Spinal cord (tissue), 10 donors: Measurements from ENCODE around the gene PRKN. TPM values are rescaled to one million over a fixed set of nuclear protein-coding genes. Genes with fewer than 3 reads are reported as not detected.
A peak's percentile ranks its signal among the peaks of the same experiment; 100 is the strongest.

ENCODE experiments used
- DNase-seq, 6 donors: peaks; one replicate each; pipeline versions ENCODE4 v3.0.0 to v3.0.0-alpha.2; 2013 to 2015; ENCODE audit warnings: low spot score in 6 of 6, low read depth in 4 of 6
- H3K27ac ChIP-seq: one replicate; pipeline ENCODE4 v1.5.1; 2013; ENCODE audit warnings: low read depth, low read length, control low read depth
- H3K27me3 ChIP-seq: one replicate; pipeline ENCODE4 v1.6.1; 2013; ENCODE audit warnings: low read length; ENCODE audit not compliant: control insufficient read depth, insufficient read depth
- H3K36me3 ChIP-seq: one replicate; pipeline ENCODE4 v1.6.1; 2013; ENCODE audit warnings: low read length; ENCODE audit not compliant: control insufficient read depth, insufficient read depth
- H3K4me1 ChIP-seq: one replicate; pipeline ENCODE4 v1.6.1; 2013; ENCODE audit warnings: low read length; ENCODE audit not compliant: control insufficient read depth, insufficient read depth
- H3K4me3 ChIP-seq: one replicate; pipeline ENCODE4 v1.5.1; 2013; ENCODE audit warnings: low read depth, low read length, control low read depth
- H3K9me3 ChIP-seq: one replicate; pipeline ENCODE4 v1.6.1; 2013; ENCODE audit warnings: low read length; ENCODE audit not compliant: control insufficient read depth, insufficient read depth
- WGBS: methylation state at CpG from one replicate; pipeline ENCODE4 v1.1.5; 2013; ENCODE audit warnings: missing lambda C conversion rate; ENCODE audit not compliant: insufficient coverage; 5-methylcytosine and 5-hydroxymethylcytosine counted together
- polyA plus RNA-seq, 2 donors: library from polyadenylated mRNA; unstranded; fragments of 120-200 nt; gene quantifications; one replicate each; pipeline ENCODE4 v1.2.1, GENCODE V29; 2013; ENCODE audit not compliant: insufficient read length in 2 of 2
- total RNA-seq, 2 donors: library from RNA; depleted of rRNA in 1 of 2; stranded (reverse); fragments of 120-200 nt in 1 of 2; fragments of >200 nt in 1 of 2; gene quantifications; one replicate each; pipeline versions ENCODE4 v1.2.3 to v1.2.4, GENCODE V29; 2013 to 2014
- donor health status: healthy.

Gene PRKN
- total and polyA plus RNA-seq, 4 donors = 7.4 to 9.5 (median 8.4) TPM

DNA sequence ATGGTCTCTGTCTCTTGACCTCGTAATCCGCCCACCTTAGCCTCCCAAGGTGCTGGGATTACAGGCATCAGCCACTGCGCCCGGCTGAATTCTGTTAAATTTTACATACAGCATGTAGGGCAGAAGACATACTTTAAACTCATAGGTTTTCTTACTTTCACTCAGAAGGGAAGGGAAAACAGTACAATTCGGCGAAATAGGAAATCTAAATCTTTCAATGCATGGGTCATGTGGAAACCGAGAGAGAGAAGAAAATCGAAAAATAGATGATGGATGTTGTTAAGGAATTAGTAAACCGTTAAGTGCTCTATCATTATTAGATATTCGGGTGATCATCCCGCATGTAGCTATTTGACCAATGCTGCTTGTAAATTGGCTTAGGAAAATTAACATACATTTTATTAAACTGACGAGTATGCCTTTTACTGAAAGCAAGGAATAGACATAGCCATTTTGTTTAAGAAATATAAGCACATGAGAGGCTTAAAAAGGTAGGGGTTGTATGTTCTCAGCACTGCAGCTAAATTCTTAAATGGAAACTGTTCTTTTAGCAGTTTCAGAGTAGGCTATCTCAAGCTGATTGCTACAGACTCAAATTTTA is 1289.0 kb downstream of the PRKN start:
- Histone ChIP-seq H3K27ac (peak overlapping the region; percentile 45), H3K9me3 (no peaks in the 10 kb centered on the region), H3K27me3 (no peaks in the 10 kb centered on the region), H3K4me3 (no peak overlapping the region), H3K4me1 (peaks cover 42% of the 10 kb centered on the region), H3K36me3 (no peaks in the 10 kb centered on the region)
- no peak for DNase-seq
- WGBS = no CpG with 5 or more reads among the region's 12 CpGs

DNA sequence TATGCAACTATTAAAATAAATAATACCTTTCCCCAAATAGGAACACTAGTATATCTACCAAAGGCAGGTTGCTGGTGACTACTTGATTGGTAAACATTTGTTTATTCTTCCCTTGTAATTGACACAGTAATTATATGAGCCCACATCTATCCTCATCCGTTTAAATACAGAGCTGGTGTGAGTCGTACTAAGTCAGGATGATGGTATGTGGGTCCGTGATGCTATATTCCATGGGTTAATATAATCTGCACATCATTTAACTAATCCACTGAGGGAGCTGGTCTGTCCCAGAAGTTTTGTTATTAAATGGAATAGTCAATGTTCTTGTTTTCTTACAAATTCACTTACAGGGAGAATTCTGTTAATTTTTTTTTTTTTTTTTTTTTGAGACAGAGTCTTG is 1289.7 kb downstream of the PRKN start:
- no CpG with 5 or more reads among the region's 3 CpGs for WGBS
- Histone ChIP-seq H3K27ac (no peak overlapping the region), H3K27me3 (no peaks in the 10 kb centered on the region), H3K36me3 (no peaks in the 10 kb centered on the region), H3K9me3 (no peaks in the 10 kb centered on the region), H3K4me3 (no peak overlapping the region), H3K4me1 (peaks cover 37% of the 10 kb centered on the region)
- DNase-seq = no peak

- H3K27ac ChIP-seq = no peak overlapping the region
- H3K36me3 ChIP-seq = no peaks in the 10 kb centered on the region
- 91% methylated on average over 4 of the region's 7 CpGs for WGBS
- DNase-seq = no peak
- H3K27me3 ChIP-seq = no peaks in the 10 kb centered on the region
- H3K9me3 ChIP-seq = no peaks in the 10 kb centered on the region
- no peak overlapping the region for H3K4me3 ChIP-seq
- peaks cover 28% of the 10 kb centered on the region for H3K4me1 ChIP-seq
These were observed 1291.3 kb downstream of the PRKN start for GRCh38 chr6:161436106-161436876.

DNA sequence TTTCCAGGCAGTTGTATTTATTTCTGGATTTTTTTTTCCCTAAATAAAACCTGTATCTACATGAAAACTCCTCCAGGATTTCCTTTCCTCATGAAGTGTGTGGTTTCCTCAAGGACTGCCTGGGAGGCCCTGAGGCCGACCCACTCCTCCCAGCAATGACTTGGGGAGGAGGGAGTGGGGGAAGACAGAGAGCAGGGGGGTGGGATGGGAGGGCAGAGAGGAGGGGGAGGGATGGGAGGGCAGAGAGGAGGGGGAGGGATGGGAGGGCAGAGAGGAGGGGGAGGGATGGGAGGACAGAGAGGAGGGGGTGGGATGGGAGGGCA is 1291.9 kb downstream of the PRKN start:
- Histone ChIP-seq H3K4me3 (no peak overlapping the region), H3K9me3 (no peaks in the 10 kb centered on the region), H3K36me3 (no peaks in the 10 kb centered on the region), H3K27me3 (no peaks in the 10 kb centered on the region), H3K4me1 (peaks cover 24% of the 10 kb centered on the region), H3K27ac (peak overlapping the region; percentile 83)
- no peak for DNase-seq
- no CpG with 5 or more reads among the region's 1 CpG for WGBS

GRCh38 chr6:161434921-161435747 is 1292.4 kb downstream of the PRKN start:
- no peaks in the 10 kb centered on the region for H3K27me3 ChIP-seq
- peak in 3 of 6 donors; percentile 62 to 89 (median 80) for DNase-seq
- WGBS = 0% methylated on average over 1 of the region's 9 CpGs
- no peaks in the 10 kb centered on the region for H3K9me3 ChIP-seq
- H3K4me3 ChIP-seq = no peak overlapping the region
- H3K4me1 ChIP-seq = peaks cover 21% of the 10 kb centered on the region
- peak overlapping the region; percentile 83 for H3K27ac ChIP-seq
- no peaks in the 10 kb centered on the region for H3K36me3 ChIP-seq

- H3K27ac ChIP-seq = peak overlapping the region; percentile 83
- H3K36me3 ChIP-seq = no peaks in the 10 kb centered on the region
- DNase-seq = peak in 2 of 6 donors; percentile 39 to 54
- H3K4me3 ChIP-seq = peak overlapping the region; percentile 10
- H3K4me1 ChIP-seq = peaks cover 14% of the 10 kb centered on the region
- no peaks in the 10 kb centered on the region for H3K9me3 ChIP-seq
- WGBS = 30% methylated on average over 4 of the region's 9 CpGs
- no peaks in the 10 kb centered on the region for H3K27me3 ChIP-seq
These were observed 1293.2 kb downstream of the PRKN start for GRCh38 chr6:161434350-161434749.

- Histone ChIP-seq H3K9me3 (no peaks in the 10 kb centered on the region), H3K36me3 (no peaks in the 10 kb centered on the region), H3K27ac (no peak overlapping the region), H3K4me1 (peaks cover 9% of the 10 kb centered on the region), H3K4me3 (no peak overlapping the region), H3K27me3 (no peaks in the 10 kb centered on the region)
- DNase-seq = no peak
- WGBS = no CpG with 5 or more reads among the region's 3 CpGs
These were observed 1295.0 kb downstream of the PRKN start for GRCh38 chr6:161432546-161432945.

GRCh38 chr6:161429921-161430490 is 1297.6 kb downstream of the PRKN start:
- no peak for DNase-seq
- Histone ChIP-seq H3K9me3 (no peaks in the 10 kb centered on the region), H3K36me3 (no peaks in the 10 kb centered on the region), H3K27me3 (no peaks in the 10 kb centered on the region), H3K27ac (no peak overlapping the region), H3K4me1 (peaks cover 4% of the 10 kb centered on the region), H3K4me3 (no peak overlapping the region)
- 80% methylated on average over 1 of the region's 3 CpGs for WGBS

DNA sequence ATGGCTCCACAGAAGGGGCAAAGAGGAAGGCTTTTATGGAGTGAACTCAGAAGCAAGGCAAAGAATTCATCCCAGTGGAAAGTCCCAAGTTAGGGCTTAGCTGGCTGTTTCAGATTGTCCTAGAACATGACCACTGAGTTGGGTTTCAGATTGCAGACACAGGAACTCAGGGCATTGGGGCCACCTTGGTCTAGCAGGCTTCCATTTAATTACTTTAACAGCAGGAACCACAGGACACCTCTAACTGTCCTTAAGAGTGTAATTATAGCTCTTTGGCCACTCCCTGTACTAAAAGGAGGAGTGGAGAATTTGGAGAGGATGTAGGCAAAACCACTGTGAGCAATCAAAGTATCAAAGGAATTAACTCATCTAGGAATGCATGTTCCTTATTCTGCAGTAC is 1303.1 kb downstream of the PRKN start:
- Histone ChIP-seq H3K36me3 (no peaks in the 10 kb centered on the region), H3K4me1 (no peaks in the 10 kb centered on the region), H3K4me3 (no peak overlapping the region), H3K9me3 (no peaks in the 10 kb centered on the region), H3K27ac (no peak overlapping the region), H3K27me3 (no peaks in the 10 kb centered on the region)
- DNase-seq = no peak
